ENCODE measurements around the gene RAP1GAP2.

DNA sequence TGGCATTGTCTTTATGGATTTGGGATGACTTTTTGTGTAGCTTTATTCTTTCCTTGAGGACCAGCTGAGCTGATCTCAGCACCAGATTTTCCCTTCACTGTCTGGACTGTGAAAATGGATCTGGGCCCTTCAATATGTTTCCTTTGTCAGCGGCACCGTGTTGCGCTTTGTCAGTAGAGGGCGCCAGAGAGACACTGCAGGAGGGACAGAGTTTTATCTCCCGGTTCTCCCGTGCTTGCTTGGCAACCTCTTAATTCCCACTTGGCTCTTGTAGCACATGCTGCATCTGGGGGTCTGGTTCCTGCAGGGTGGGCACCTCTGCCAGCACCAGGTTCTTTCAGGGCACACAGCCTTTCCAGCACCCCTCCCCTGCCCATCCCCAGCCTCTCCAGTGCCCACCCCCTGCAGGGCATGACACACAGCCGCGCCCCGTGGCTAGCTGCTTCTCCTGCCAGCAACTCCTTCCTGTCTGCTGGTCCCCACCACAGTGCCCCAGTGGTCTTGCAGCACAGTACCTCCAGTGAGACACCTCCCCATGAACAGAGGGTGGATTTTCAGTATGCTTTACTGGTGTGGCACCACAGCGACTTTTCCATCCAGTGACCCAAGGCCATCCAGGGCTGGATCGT, 247.6 kb downstream of the RAP1GAP2 start:
- TF ChIP-seq, protein P1, sequence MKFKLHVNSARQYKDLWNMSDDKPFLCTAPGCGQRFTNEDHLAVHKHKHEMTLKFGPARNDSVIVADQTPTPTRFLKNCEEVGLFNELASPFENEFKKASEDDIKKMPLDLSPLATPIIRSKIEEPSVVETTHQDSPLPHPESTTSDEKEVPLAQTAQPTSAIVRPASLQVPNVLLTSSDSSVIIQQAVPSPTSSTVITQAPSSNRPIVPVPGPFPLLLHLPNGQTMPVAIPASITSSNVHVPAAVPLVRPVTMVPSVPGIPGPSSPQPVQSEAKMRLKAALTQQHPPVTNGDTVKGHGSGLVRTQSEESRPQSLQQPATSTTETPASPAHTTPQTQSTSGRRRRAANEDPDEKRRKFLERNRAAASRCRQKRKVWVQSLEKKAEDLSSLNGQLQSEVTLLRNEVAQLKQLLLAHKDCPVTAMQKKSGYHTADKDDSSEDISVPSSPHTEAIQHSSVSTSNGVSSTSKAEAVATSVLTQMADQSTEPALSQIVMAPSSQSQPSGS (tag by site-specific recombination; IDR thresholded peaks at IDR 0.05; ENCODE audit: low read depth): no peak
- TF ChIP-seq, protein P2, sequence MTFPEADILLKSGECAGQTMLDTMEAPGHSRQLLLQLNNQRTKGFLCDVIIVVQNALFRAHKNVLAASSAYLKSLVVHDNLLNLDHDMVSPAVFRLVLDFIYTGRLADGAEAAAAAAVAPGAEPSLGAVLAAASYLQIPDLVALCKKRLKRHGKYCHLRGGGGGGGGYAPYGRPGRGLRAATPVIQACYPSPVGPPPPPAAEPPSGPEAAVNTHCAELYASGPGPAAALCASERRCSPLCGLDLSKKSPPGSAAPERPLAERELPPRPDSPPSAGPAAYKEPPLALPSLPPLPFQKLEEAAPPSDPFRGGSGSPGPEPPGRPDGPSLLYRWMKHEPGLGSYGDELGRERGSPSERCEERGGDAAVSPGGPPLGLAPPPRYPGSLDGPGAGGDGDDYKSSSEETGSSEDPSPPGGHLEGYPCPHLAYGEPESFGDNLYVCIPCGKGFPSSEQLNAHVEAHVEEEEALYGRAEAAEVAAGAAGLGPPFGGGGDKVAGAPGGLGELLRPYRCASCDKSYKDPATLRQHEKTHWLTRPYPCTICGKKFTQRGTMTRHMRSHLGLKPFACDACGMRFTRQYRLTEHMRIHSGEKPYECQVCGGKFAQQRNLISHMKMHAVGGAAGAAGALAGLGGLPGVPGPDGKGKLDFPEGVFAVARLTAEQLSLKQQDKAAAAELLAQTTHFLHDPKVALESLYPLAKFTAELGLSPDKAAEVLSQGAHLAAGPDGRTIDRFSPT (tag by site-specific recombination; IDR thresholded peaks at IDR 0.05): no peak
- TF ChIP-seq, protein P3, sequence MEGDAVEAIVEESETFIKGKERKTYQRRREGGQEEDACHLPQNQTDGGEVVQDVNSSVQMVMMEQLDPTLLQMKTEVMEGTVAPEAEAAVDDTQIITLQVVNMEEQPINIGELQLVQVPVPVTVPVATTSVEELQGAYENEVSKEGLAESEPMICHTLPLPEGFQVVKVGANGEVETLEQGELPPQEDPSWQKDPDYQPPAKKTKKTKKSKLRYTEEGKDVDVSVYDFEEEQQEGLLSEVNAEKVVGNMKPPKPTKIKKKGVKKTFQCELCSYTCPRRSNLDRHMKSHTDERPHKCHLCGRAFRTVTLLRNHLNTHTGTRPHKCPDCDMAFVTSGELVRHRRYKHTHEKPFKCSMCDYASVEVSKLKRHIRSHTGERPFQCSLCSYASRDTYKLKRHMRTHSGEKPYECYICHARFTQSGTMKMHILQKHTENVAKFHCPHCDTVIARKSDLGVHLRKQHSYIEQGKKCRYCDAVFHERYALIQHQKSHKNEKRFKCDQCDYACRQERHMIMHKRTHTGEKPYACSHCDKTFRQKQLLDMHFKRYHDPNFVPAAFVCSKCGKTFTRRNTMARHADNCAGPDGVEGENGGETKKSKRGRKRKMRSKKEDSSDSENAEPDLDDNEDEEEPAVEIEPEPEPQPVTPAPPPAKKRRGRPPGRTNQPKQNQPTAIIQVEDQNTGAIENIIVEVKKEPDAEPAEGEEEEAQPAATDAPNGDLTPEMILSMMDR (tag by site-specific recombination; IDR thresholded peaks at IDR 0.05): peak; percentile 22; the same call in 1 of the 2 replicates
- TF ChIP-seq, protein P4, sequence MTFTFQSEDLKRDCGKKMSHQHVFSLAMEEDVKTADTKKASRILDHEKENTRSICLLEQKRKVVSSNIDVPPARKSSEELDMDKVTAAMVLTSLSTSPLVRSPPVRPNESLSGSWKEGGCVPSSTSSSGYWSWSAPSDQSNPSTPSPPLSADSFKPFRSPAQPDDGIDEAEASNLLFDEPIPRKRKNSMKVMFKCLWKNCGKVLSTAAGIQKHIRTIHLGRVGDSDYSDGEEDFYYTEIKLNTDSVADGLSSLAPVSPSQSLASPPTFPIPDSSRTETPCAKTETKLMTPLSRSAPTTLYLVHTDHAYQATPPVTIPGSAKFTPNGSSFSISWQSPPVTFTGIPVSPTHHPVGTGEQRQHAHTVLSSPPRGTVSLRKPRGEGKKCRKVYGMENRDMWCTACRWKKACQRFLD (tag by site-specific recombination; IDR thresholded peaks at IDR 0.05): no peak
- TF ChIP-seq MEIS1 (CRISPR knock-in tag; IDR thresholded peaks at IDR 0.05; ENCODE audit: borderline replicate concordance) (no peak), SETDB1 (IDR thresholded peaks at IDR 0.05; ENCODE audit: insufficient read length, low read length) (no peak)
